H1 (cell line): ENCODE results near the gene POLD4. TPM values are rescaled to one million over a fixed set of nuclear protein-coding genes. Genes with fewer than 3 reads are reported as not detected.

Source experiments
- CTCF ChIA-PET: fragments of 300-600 bp; sonication (Branson Sonifier 250); formaldehyde crosslinking; loops from one replicate; lab custom pipeline; 2021; ENCODE audit not compliant: partially characterized antibody; lab: Charles Lee
- POLR2A ChIA-PET: fragments of 300-600 bp; sonication (Branson Sonifier 250); formaldehyde crosslinking; loops from one replicate; lab custom pipeline; 2021; ENCODE audit warnings: inconsistent platforms; ENCODE audit not compliant: partially characterized antibody; lab: Charles Lee
- DNase-seq, 2 experiments: peaks; one replicate each; pipeline versions ENCODE4 v3.0.0 to v3.0.0-alpha.2; 2010 to 2022; ENCODE audit warnings: low spot score in 2 of 2, low read depth in 1 of 2, mixed read lengths in 1 of 2
- FAIRE-seq: peaks from 2 replicates; lab custom pipeline; 2011; peaks lifted over from hg19 to GRCh38; lab: Jason Lieb, UNC
- H2AFZ ChIP-seq: 2 replicates; pipeline ENCODE4 v1.8.1; 2012; ENCODE audit warnings: low read length, inconsistent platforms
- H2AK5ac ChIP-seq: 2 replicates; pipeline ENCODE4 v1.6.1; 2013; ENCODE audit warnings: low read depth, low read length
- H2BK120ac ChIP-seq: replicated peaks from 2 replicates; pipeline ENCODE3; 2013; ENCODE audit warnings: low read depth, low read length, inconsistent platforms
- H2BK12ac ChIP-seq: 2 replicates; pipeline ENCODE4 v1.6.1; 2013; ENCODE audit warnings: low read depth, low read length
- H2BK15ac ChIP-seq: 2 replicates; pipeline ENCODE4 v1.6.1; 2013; ENCODE audit warnings: low read length
- H2BK20ac ChIP-seq: 2 replicates; pipeline ENCODE4 v1.6.1; 2013; ENCODE audit warnings: low read length
- H2BK5ac ChIP-seq: 2 replicates; pipeline ENCODE4 v1.6.1; 2013; ENCODE audit warnings: low read depth, low read length
- H3K14ac ChIP-seq: 2 replicates; pipeline ENCODE4 v1.6.1; 2013; ENCODE audit warnings: inconsistent platforms; ENCODE audit not compliant: insufficient read length
- H3K18ac ChIP-seq: 2 replicates; pipeline ENCODE4 v1.6.1; 2013; ENCODE audit warnings: low read length; ENCODE audit errors: extremely low read depth
- H3K23ac ChIP-seq: 2 replicates; pipeline ENCODE4 v1.6.1; 2013; ENCODE audit warnings: inconsistent platforms; ENCODE audit not compliant: insufficient read length
- H3K23me2 ChIP-seq: 2 replicates; pipeline ENCODE4 v1.6.1; 2013; ENCODE audit warnings: low read depth, low read length
- H3K27ac ChIP-seq: 2 replicates; pipeline ENCODE4 v1.6.1; 2011; ENCODE audit warnings: low read depth, low read length, inconsistent platforms
- H3K27me3 ChIP-seq, 4 experiments: replicated peaks in 1 of 4; 1 replicate in 1 of 4; 2 replicates in 3 of 4; pipeline versions ENCODE4 v1.6.1 to v1.8.1; 2011 to 2013; ENCODE audit warnings: low read length in 3 of 4, mild to moderate bottlenecking in 3 of 4, inconsistent platforms in 2 of 4, mixed read lengths in 2 of 4, moderate library complexity in 1 of 4; ENCODE audit not compliant: control insufficient read depth in 3 of 4, insufficient read depth in 3 of 4; ENCODE audit errors: extremely low read depth in 1 of 4
- H3K36me3 ChIP-seq, 4 experiments: 2 replicates each; pipeline versions ENCODE4 v1.6.1 to v1.8.1; 2011 to 2013; ENCODE audit warnings: mild to moderate bottlenecking in 4 of 4, low read length in 3 of 4, moderate library complexity in 2 of 4, control low read depth in 1 of 4, inconsistent platforms in 1 of 4; ENCODE audit not compliant: insufficient read depth in 4 of 4, control insufficient read depth in 2 of 4
- H3K4ac ChIP-seq: replicated peaks from 2 replicates; pipeline ENCODE3; 2013; ENCODE audit warnings: low read length, low read depth, mixed read lengths, inconsistent platforms; ENCODE audit not compliant: insufficient read length
- H3K4me1 ChIP-seq, 4 experiments: replicated peaks in 1 of 4; 1 replicate in 1 of 4; 2 replicates in 3 of 4; pipeline versions ENCODE4 v1.6.1 to v1.8.1; 2011 to 2013; ENCODE audit warnings: low read length in 3 of 4, inconsistent platforms in 2 of 4, mixed read lengths in 1 of 4; ENCODE audit not compliant: insufficient read depth in 4 of 4, control insufficient read depth in 3 of 4
- H3K4me2 ChIP-seq, 2 experiments: 2 replicates each; pipeline versions ENCODE4 v1.6.1 to v1.8.1; 2011 to 2013; ENCODE audit warnings: low read depth in 2 of 2, low read length in 2 of 2, control low read depth in 1 of 2, inconsistent platforms in 1 of 2, mild to moderate bottlenecking in 1 of 2; ENCODE audit not compliant: insufficient read depth in 1 of 2
- H3K4me3 ChIP-seq, 4 experiments: fragments of 200-600, 300-600 bp in 1 of 4; sonication (generic), shearing (Covaris generic), sonication (Bioruptor Twin) in 1 of 4; 2 replicates each; pipeline versions ENCODE4 v1.5.1 to v1.8.1; 2011 to 2016; ENCODE audit warnings: low read length in 4 of 4, low read depth in 3 of 4, control low read depth in 2 of 4, inconsistent platforms in 2 of 4, mild to moderate bottlenecking in 2 of 4, mixed read lengths in 1 of 4, moderate library complexity in 1 of 4; ENCODE audit not compliant: insufficient read depth in 2 of 4; ENCODE audit errors: extremely low read depth in 1 of 4
- H3K56ac ChIP-seq: replicated peaks from 2 replicates; pipeline ENCODE3; 2013; ENCODE audit warnings: low read depth, mild to moderate bottlenecking, mixed read lengths, low read length, inconsistent platforms; ENCODE audit not compliant: insufficient read length
- H3K79me1 ChIP-seq: 2 replicates; pipeline ENCODE4 v1.6.1; 2013; ENCODE audit warnings: low read depth, low read length, control low read depth
- H3K79me2 ChIP-seq, 2 experiments: 2 replicates each; pipeline versions ENCODE4 v1.6.1 to v1.8.1; 2012 to 2013; ENCODE audit warnings: low read length in 2 of 2, mild to moderate bottlenecking in 2 of 2, inconsistent platforms in 1 of 2; ENCODE audit not compliant: insufficient read depth in 2 of 2, control insufficient read depth in 1 of 2
- H3K9ac ChIP-seq, 4 experiments: replicated peaks in 1 of 4; 1 replicate in 1 of 4; 2 replicates in 3 of 4; pipeline versions ENCODE4 v1.6.1 to v1.8.1; 2011 to 2013; ENCODE audit warnings: low read depth in 3 of 4, low read length in 3 of 4, control low read depth in 2 of 4, mild to moderate bottlenecking in 2 of 4, moderate library complexity in 2 of 4, inconsistent platforms in 1 of 4; ENCODE audit errors: extremely low read depth in 1 of 4
- H3K9me3 ChIP-seq, 2 experiments: 2 replicates each; pipeline versions ENCODE4 v1.6.1 to v1.8.1; 2012 to 2013; ENCODE audit warnings: mild to moderate bottlenecking in 2 of 2, moderate library complexity in 2 of 2, control low read depth in 1 of 2, inconsistent platforms in 1 of 2, low read depth in 1 of 2, low read length in 1 of 2, mixed read lengths in 1 of 2; ENCODE audit not compliant: insufficient read depth in 2 of 2
- H4K20me1 ChIP-seq, 2 experiments: replicated peaks in 1 of 2; 2 replicates each; pipeline versions ENCODE3 to v1.8.1; 2011 to 2013; ENCODE audit warnings: inconsistent platforms in 2 of 2, low read length in 2 of 2, mild to moderate bottlenecking in 1 of 2; ENCODE audit not compliant: insufficient read depth in 2 of 2, control insufficient read depth in 1 of 2
- H4K5ac ChIP-seq: 2 replicates; pipeline ENCODE4 v1.6.1; 2013; ENCODE audit warnings: low read length, low read depth, mixed read lengths, inconsistent platforms; ENCODE audit not compliant: insufficient read length
- H4K8ac ChIP-seq: 2 replicates; pipeline ENCODE4 v1.8.0; 2013; ENCODE audit warnings: mild to moderate bottlenecking, moderate library complexity, low read length, inconsistent platforms; ENCODE audit not compliant: insufficient read depth; ENCODE audit errors: extremely low read depth
- H4K91ac ChIP-seq: replicated peaks from 2 replicates; pipeline ENCODE3; 2013; ENCODE audit warnings: low read length, mixed read lengths, inconsistent platforms; ENCODE audit not compliant: insufficient read length
- HDAC2 ChIP-seq, 2 experiments: fragments of 300-600 bp in 1 of 2; sonication (generic) in 1 of 2; IDR thresholded peaks; 2 replicates each; pipeline ENCODE4 v1.6.1; 2011 to 2012; ENCODE audit warnings: low read depth in 2 of 2, low read length in 2 of 2, mild to moderate bottlenecking in 2 of 2, moderate library complexity in 2 of 2, borderline replicate concordance in 1 of 2, inconsistent platforms in 1 of 2
- SAP30 ChIP-seq: fragments of 300-600 bp; sonication (generic); IDR thresholded peaks from 2 replicates; pipeline ENCODE4 v1.7.1; 2012; ENCODE audit warnings: low read length, moderate library complexity, mild to moderate bottlenecking, inconsistent platforms; ENCODE audit not compliant: insufficient read depth, insufficient replicate concordance
- WGBS, 2 experiments: shearing (Covaris generic) in 1 of 2; methylation state at CpG; one replicate each; pipeline versions ENCODE4 v1.1.6 to v1.1.7; 2013 to 2015; ENCODE audit warnings: low lambda C conversion rate in 2 of 2, mixed read lengths in 2 of 2, inconsistent platforms in 1 of 2, low coverage in 1 of 2, missing lambda C conversion rate in 1 of 2; ENCODE audit not compliant: insufficient replicate concordance in 2 of 2, insufficient coverage in 1 of 2, insufficient read length in 1 of 2; ENCODE audit errors: extremely low coverage in 1 of 2, missing lambda C conversion rate in 1 of 2; 5-methylcytosine and 5-hydroxymethylcytosine counted together
- polyA plus RNA-seq, 7 experiments: library from polyadenylated mRNA; depleted of rRNA in 3 of 7; stranded (reverse) in 5 of 7; unstranded in 2 of 7; fragments of >200 nt in 5 of 7; fragments of 200-250 nt in 2 of 7; gene quantifications; 1 replicate in 5 of 7; 2 replicates in 1 of 7; 4 replicates in 1 of 7; pipeline versions ENCODE4 v1.2.1 to v1.2.3, GENCODE V29; 2011 to 2013; ENCODE audit warnings: missing spikeins in 2 of 7, mixed read lengths in 2 of 7
- total RNA-seq: library from RNA; stranded (reverse); fragmentation: NEBNext Ultra II Directional; extraction: Animal tissue kit (Norgen Biotek cat#: 25700); gene quantifications from 2 replicates; pipeline ENCODE4 v1.2.1, GENCODE V29; 2021

POLD4 gene
- total and polyA plus RNA-seq, 2 of the 8 experiments (the other 6 are each of a cell fraction or from before 2014, with no cell fraction given) = 21.2 to 46.7 TPM

DNA sequence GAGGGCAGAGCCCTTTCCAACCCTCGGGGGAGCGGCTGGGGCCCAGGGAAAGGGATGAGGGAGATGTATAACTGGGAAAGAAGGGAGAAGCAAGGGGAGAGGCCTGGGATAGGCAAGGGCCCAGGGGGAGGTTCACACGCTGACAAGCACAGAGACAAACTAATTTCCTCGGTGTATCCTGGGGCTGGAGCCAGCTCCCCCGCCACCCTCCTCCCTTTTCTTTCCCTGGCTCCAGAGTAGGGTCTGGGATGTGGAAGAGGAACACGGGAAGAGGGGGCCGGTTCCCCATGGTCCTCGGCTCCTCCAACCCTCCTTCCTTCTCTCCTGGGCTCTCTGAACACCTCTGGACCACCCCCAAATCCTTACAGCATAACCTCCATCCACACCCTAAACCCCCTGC lies 13.2 kb upstream of the POLD4 start:
- no peak overlapping the region for H4K5ac ChIP-seq
- no peaks in the 10 kb centered on the region for H3K36me3 ChIP-seq
- 0 out of 2 replicates have a peak overlapping the region, but pooled peaks have one; percentile 29 for H2BK15ac ChIP-seq
- FAIRE-seq (no peak), DNase-seq (no peak)
- H2BK20ac ChIP-seq = no peak overlapping the region
- peaks cover 0 to 3% of the 10 kb centered on the region in 2 experiments for H4K20me1 ChIP-seq
- H3K4me2 ChIP-seq = no peak overlapping the region
- no peak overlapping the region for H3K4ac ChIP-seq
- no peak overlapping the region for H3K27ac ChIP-seq
- peaks cover 0 to 20% (median 14%) of the 10 kb centered on the region in 4 experiments; a peak in 6 of 7 replicates for H3K4me1 ChIP-seq
- H4K91ac ChIP-seq = no peak overlapping the region
- H2AK5ac ChIP-seq = no peak overlapping the region
- no peak overlapping the region for H3K23ac ChIP-seq
- no peak overlapping the region for H2BK120ac ChIP-seq
- H3K27me3 ChIP-seq = peaks cover 0 to 25% (median 18%) of the 10 kb centered on the region in 4 experiments; a peak in 6 of 7 replicates
- no peak overlapping the region for H3K14ac ChIP-seq
- no peak overlapping the region for H3K4me3 ChIP-seq
- no peaks in the 10 kb centered on the region; the same call in 1 of the 2 replicates for H3K23me2 ChIP-seq
- no peak overlapping the region for H2AFZ ChIP-seq
- H3K9ac ChIP-seq = no peak overlapping the region
- H2BK12ac ChIP-seq = no peak overlapping the region
- 85% methylated on average over 8 of the region's 8 CpGs; no CpG with 5 or more reads in 1 of the 2 experiments for WGBS, 2 experiments
- H3K18ac ChIP-seq = no peak overlapping the region
- POLR2A ChIA-PET = interaction anchor here (0.5 to 4.1 kb wide), 5 partner anchors 10 to 24 kb away, joined by 3 to 16 read pairs (median 3); partner anchors contain the start of gene POLD4
- no peak overlapping the region for H3K56ac ChIP-seq
- no peaks in the 10 kb centered on the region for H3K79me2 ChIP-seq
- CTCF ChIA-PET = interaction anchor here (2.5 to 34.8 kb wide), 3 partner anchors 8 to 21 kb away, joined by 12 to 1305 read pairs (median 1305); partner anchors contain the start of genes CLCF1, POLD4 and RAD9A
- no peak overlapping the region for H2BK5ac ChIP-seq
- H3K9me3 ChIP-seq = no peaks in the 10 kb centered on the region
- no peaks in the 10 kb centered on the region for H3K79me1 ChIP-seq
- no peak overlapping the region for H4K8ac ChIP-seq
- TF ChIP-seq SAP30 (no peak), HDAC2 (IDR thresholded peaks at IDR 0.05; ENCODE audit: borderline replicate concordance in 1 of 2, low read depth in 2 of 2, low read length in 2 of 2) (no peak)
